Mesenchymal stem cell (in vitro differentiated cells and primary cell): ENCODE measurements around the gene ALDH3A1.

Source experiments
- DNase-seq: peaks from one replicate; pipeline ENCODE4 v3.0.0-alpha.2; 2013
- H2AFZ ChIP-seq: one replicate; pipeline ENCODE4 v1.6.1; 2013; ENCODE audit warnings: low read depth, mild to moderate bottlenecking, control low read depth, inconsistent platforms, low read length, moderate library complexity
- H2AK5ac ChIP-seq: 2 replicates; pipeline ENCODE4 v1.6.1; 2013; ENCODE audit warnings: low read length, moderate library complexity, mild to moderate bottlenecking, inconsistent platforms; ENCODE audit not compliant: severe bottlenecking
- H2BK120ac ChIP-seq: one replicate; pipeline ENCODE4 v1.6.1; 2013; ENCODE audit warnings: low read depth, mild to moderate bottlenecking, inconsistent platforms, low read length, moderate library complexity
- H2BK12ac ChIP-seq, 2 experiments: one replicate each; pipeline ENCODE4 v1.6.1; 2013; ENCODE audit warnings: inconsistent platforms in 2 of 2, low read length in 2 of 2, mild to moderate bottlenecking in 2 of 2, moderate library complexity in 2 of 2, control low read depth in 1 of 2
- H2BK15ac ChIP-seq: one replicate; pipeline ENCODE4 v1.6.1; 2013; ENCODE audit warnings: mild to moderate bottlenecking, low read depth, inconsistent platforms; ENCODE audit not compliant: poor library complexity, severe bottlenecking
- H2BK5ac ChIP-seq: 2 replicates; pipeline ENCODE4 v1.6.1; 2013; ENCODE audit warnings: low read depth, mild to moderate bottlenecking, low read length, control low read depth, inconsistent platforms; ENCODE audit not compliant: poor library complexity, severe bottlenecking
- H3K14ac ChIP-seq, 2 experiments: one replicate each; pipeline ENCODE4 v1.6.1; 2013; ENCODE audit warnings: inconsistent platforms in 2 of 2, low read length in 2 of 2, control low read depth in 1 of 2, mild to moderate bottlenecking in 1 of 2, moderate library complexity in 1 of 2
- H3K18ac ChIP-seq, 2 experiments: one replicate each; pipeline ENCODE4 v1.6.1; 2013; ENCODE audit warnings: inconsistent platforms in 2 of 2, low read length in 2 of 2, control low read depth in 1 of 2, low read depth in 1 of 2, mild to moderate bottlenecking in 1 of 2
- H3K23ac ChIP-seq, 2 experiments: one replicate each; pipeline ENCODE4 v1.6.1; 2013; ENCODE audit warnings: inconsistent platforms in 2 of 2, low read length in 2 of 2, mild to moderate bottlenecking in 2 of 2, moderate library complexity in 2 of 2, control low read depth in 1 of 2
- H3K27ac ChIP-seq: 2 replicates; pipeline ENCODE4 v1.5.1; 2013; ENCODE audit warnings: mild to moderate bottlenecking, moderate library complexity, low read length, control low read depth, inconsistent platforms; ENCODE audit not compliant: poor library complexity, severe bottlenecking
- H3K27me3 ChIP-seq, 2 experiments: 2 replicates each; pipeline versions ENCODE4 v1.6.1 to v1.7.0; 2013; ENCODE audit warnings: low read length in 2 of 2, mild to moderate bottlenecking in 2 of 2, moderate library complexity in 2 of 2, control low read depth in 1 of 2, inconsistent platforms in 1 of 2; ENCODE audit not compliant: control insufficient read depth in 1 of 2, insufficient read depth in 1 of 2
- H3K36me3 ChIP-seq, 2 experiments: 2 replicates each; pipeline versions ENCODE4 v1.6.1 to v1.7.0; 2013; ENCODE audit warnings: low read length in 2 of 2, control low read depth in 1 of 2, inconsistent platforms in 1 of 2, low read depth in 1 of 2, mild to moderate bottlenecking in 1 of 2; ENCODE audit not compliant: insufficient read depth in 2 of 2, control insufficient read depth in 1 of 2
- H3K4ac ChIP-seq, 2 experiments: one replicate each; pipeline ENCODE4 v1.6.1; 2013; ENCODE audit warnings: inconsistent platforms in 2 of 2, low read length in 2 of 2, mild to moderate bottlenecking in 2 of 2, moderate library complexity in 2 of 2, control low read depth in 1 of 2, low read depth in 1 of 2
- H3K4me1 ChIP-seq: 2 replicates; pipeline ENCODE4 v1.6.1; 2013; ENCODE audit warnings: low read depth, low read length, control low read depth; ENCODE audit not compliant: control insufficient read depth, insufficient read depth
- H3K4me2 ChIP-seq: 2 replicates; pipeline ENCODE4 v1.6.1; 2013; ENCODE audit warnings: low read length, mild to moderate bottlenecking, inconsistent platforms; ENCODE audit not compliant: poor library complexity, severe bottlenecking
- H3K4me3 ChIP-seq, 2 experiments: 2 replicates each; pipeline versions ENCODE4 v1.5.1 to v1.7.0; 2013; ENCODE audit warnings: low read length in 2 of 2, mild to moderate bottlenecking in 2 of 2, control low read depth in 1 of 2, low read depth in 1 of 2; ENCODE audit not compliant: insufficient read depth in 1 of 2
- H3K79me1 ChIP-seq: replicated peaks from 2 replicates; pipeline ENCODE4 v1.6.1; 2013; ENCODE audit warnings: mild to moderate bottlenecking, control low read depth, low read length, inconsistent platforms; ENCODE audit not compliant: poor library complexity, severe bottlenecking
- H3K9ac ChIP-seq: 2 replicates; pipeline ENCODE4 v1.7.0; 2013; ENCODE audit warnings: mild to moderate bottlenecking, low read length, moderate library complexity
- H3K9me3 ChIP-seq: 2 replicates; pipeline ENCODE4 v1.7.0; 2013; ENCODE audit warnings: mild to moderate bottlenecking, low read length; ENCODE audit not compliant: control insufficient read depth
- H4K8ac ChIP-seq: one replicate; pipeline ENCODE4 v1.6.1; 2013; ENCODE audit warnings: inconsistent platforms, mild to moderate bottlenecking, low read length, moderate library complexity
- H4K91ac ChIP-seq: one replicate; pipeline ENCODE4 v1.6.1; 2013; ENCODE audit warnings: mild to moderate bottlenecking, low read length, inconsistent platforms
- WGBS: methylation state at CpG from one replicate; pipeline ENCODE4 v1.1.7; 2013; ENCODE audit warnings: mixed read lengths; 5-methylcytosine and 5-hydroxymethylcytosine counted together

ALDH3A1 gene

GRCh38 chr17:19719355-19720209, 28.5 kb downstream of the ALDH3A1 start:
- no peak overlapping the region for H3K4me2 ChIP-seq
- no peaks in the 10 kb centered on the region for H3K9me3 ChIP-seq
- no peak overlapping the region for H2BK5ac ChIP-seq
- no peak overlapping the region for H3K14ac ChIP-seq
- no peak overlapping the region for H3K9ac ChIP-seq
- H3K27ac ChIP-seq = no peak overlapping the region
- H3K4ac ChIP-seq = no peak overlapping the region
- no peak overlapping the region for H3K23ac ChIP-seq
- no peak overlapping the region for H3K4me3 ChIP-seq
- H3K4me1 ChIP-seq = peaks cover 35% of the 10 kb centered on the region
- no peak overlapping the region for H2AK5ac ChIP-seq
- no peak overlapping the region for H4K8ac ChIP-seq
- H2BK12ac ChIP-seq = no peak overlapping the region
- H2AFZ ChIP-seq = no peak overlapping the region
- H4K91ac ChIP-seq = no peak overlapping the region
- no peak overlapping the region for H3K18ac ChIP-seq
- H2BK15ac ChIP-seq = no peak overlapping the region
- WGBS = 91% methylated on average over 23 of the region's 23 CpGs
- H3K27me3 ChIP-seq = peaks cover 7 to 37% of the 10 kb centered on the region in 2 experiments
- H3K36me3 ChIP-seq = no peaks in the 10 kb centered on the region
- H3K79me1 ChIP-seq = no peaks in the 10 kb centered on the region
- no peak overlapping the region for H2BK120ac ChIP-seq
- no peak for DNase-seq

- Histone ChIP-seq H2BK120ac (no peak overlapping the region), H2AFZ (no peak overlapping the region), H3K27me3 (peaks cover 7 to 37% of the 10 kb centered on the region in 2 experiments), H3K4me1 (peaks cover 34% of the 10 kb centered on the region), H3K14ac (no peak overlapping the region), H3K9ac (no peak overlapping the region), H2BK5ac (no peak overlapping the region), H4K8ac (no peak overlapping the region), H2BK12ac (no peak overlapping the region), H3K79me1 (no peaks in the 10 kb centered on the region), H3K27ac (no peak overlapping the region), H4K91ac (no peak overlapping the region), H3K23ac (no peak overlapping the region), H3K18ac (no peak overlapping the region), H3K36me3 (no peaks in the 10 kb centered on the region), H2BK15ac (no peak overlapping the region), H3K9me3 (no peaks in the 10 kb centered on the region), H3K4ac (no peak overlapping the region), H3K4me2 (no peak overlapping the region), H2AK5ac (no peak overlapping the region), H3K4me3 (no peak overlapping the region)
- 68% methylated on average over 18 of the region's 18 CpGs for WGBS
- DNase-seq = no peak
These were observed 29.3 kb downstream of the ALDH3A1 start for GRCh38 chr17:19718613-19719354.

GRCh38 chr17:19718041-19718612, 30.0 kb downstream of the ALDH3A1 start:
- no peak overlapping the region for H2BK5ac ChIP-seq

GRCh38 chr17:19717411-19717908, 30.6 kb downstream of the ALDH3A1 start:
- H3K18ac ChIP-seq = no peak overlapping the region
- no peak overlapping the region for H4K91ac ChIP-seq
- no peak overlapping the region for H2BK5ac ChIP-seq
- H2BK15ac ChIP-seq = no peak overlapping the region
- H3K23ac ChIP-seq = no peak overlapping the region
- H3K14ac ChIP-seq = no peak overlapping the region
- no peak overlapping the region for H2AFZ ChIP-seq
- H3K4me1 ChIP-seq = peaks cover 34% of the 10 kb centered on the region
- WGBS = 87% methylated on average over 10 of the region's 10 CpGs
- H3K9ac ChIP-seq = no peak overlapping the region
- H3K36me3 ChIP-seq = no peaks in the 10 kb centered on the region
- no peak overlapping the region for H3K4ac ChIP-seq
- H3K27ac ChIP-seq = no peak overlapping the region
- no peak overlapping the region for H2BK12ac ChIP-seq
- no peak overlapping the region for H3K4me2 ChIP-seq
- no peak overlapping the region for H2AK5ac ChIP-seq
- no peaks in the 10 kb centered on the region for H3K79me1 ChIP-seq
- H3K9me3 ChIP-seq = no peaks in the 10 kb centered on the region
- H4K8ac ChIP-seq = no peak overlapping the region
- no peak for DNase-seq
- peaks cover 7 to 37% of the 10 kb centered on the region in 2 experiments for H3K27me3 ChIP-seq
- no peak overlapping the region for H3K4me3 ChIP-seq
- H2BK120ac ChIP-seq = no peak overlapping the region

More at GRCh38 chr17:19718041-19718612, 30.0 kb downstream of the ALDH3A1 start:
- no peak overlapping the region for H2AFZ ChIP-seq
- H3K9me3 ChIP-seq = no peaks in the 10 kb centered on the region
- no peak overlapping the region for H3K27ac ChIP-seq
- no peak overlapping the region for H3K9ac ChIP-seq
- no peak overlapping the region for H2BK15ac ChIP-seq
- H4K91ac ChIP-seq = no peak overlapping the region
- no peak overlapping the region for H4K8ac ChIP-seq
- H3K36me3 ChIP-seq = no peaks in the 10 kb centered on the region
- peaks cover 34% of the 10 kb centered on the region for H3K4me1 ChIP-seq
- H3K4me2 ChIP-seq = no peak overlapping the region
- no peaks in the 10 kb centered on the region for H3K79me1 ChIP-seq
- H3K27me3 ChIP-seq = peaks cover 7 to 37% of the 10 kb centered on the region in 2 experiments
- no peak overlapping the region for H3K18ac ChIP-seq
- H3K4ac ChIP-seq = no peak overlapping the region
- H2BK12ac ChIP-seq = no peak overlapping the region
- no peak overlapping the region for H3K4me3 ChIP-seq
- DNase-seq = no peak
- WGBS = 68% methylated on average over 12 of the region's 12 CpGs
- H2BK120ac ChIP-seq = no peak overlapping the region
- no peak overlapping the region for H3K14ac ChIP-seq
- no peak overlapping the region for H3K23ac ChIP-seq
- no peak overlapping the region for H2AK5ac ChIP-seq
